Spleen (tissue), 7 donors: ENCODE measurements around the gene TXNL4B.

Experiments
- POLR2AphosphoS5 ChIP-seq, 3 donors: sonication (generic); formaldehyde crosslinking; IDR thresholded peaks; one replicate each; pipeline ENCODE4 v1.5.1; 2017; ENCODE audit warnings: antibody characterized with exemption in 3 of 3
- TF ChIP-seq, protein P1 (sequence below), 11 experiments: fragments of 200-600 bp in 7 of 11; fragments of 450-650 bp in 4 of 11; sonication (generic) in 4 of 11; IDR thresholded peaks in 8 of 11; conservative IDR thresholded peaks in 3 of 11; 1 replicate in 7 of 11; 2 replicates in 4 of 11; pipeline versions ENCODE4 v1.4.0 to v1.8.0; 2016 to 2021; ENCODE audit warnings: antibody characterized with exemption in 11 of 11, inconsistent platforms in 4 of 11, mild to moderate bottlenecking in 1 of 11
- donor health status: DM: no; HTN: no; CAD: no; lungs with moderate emphysema.
- donor health status: DM: no; HTN: no; CAD: no.
- donor health status: DM: no; HTN: no; CAD: no.

DNA sequence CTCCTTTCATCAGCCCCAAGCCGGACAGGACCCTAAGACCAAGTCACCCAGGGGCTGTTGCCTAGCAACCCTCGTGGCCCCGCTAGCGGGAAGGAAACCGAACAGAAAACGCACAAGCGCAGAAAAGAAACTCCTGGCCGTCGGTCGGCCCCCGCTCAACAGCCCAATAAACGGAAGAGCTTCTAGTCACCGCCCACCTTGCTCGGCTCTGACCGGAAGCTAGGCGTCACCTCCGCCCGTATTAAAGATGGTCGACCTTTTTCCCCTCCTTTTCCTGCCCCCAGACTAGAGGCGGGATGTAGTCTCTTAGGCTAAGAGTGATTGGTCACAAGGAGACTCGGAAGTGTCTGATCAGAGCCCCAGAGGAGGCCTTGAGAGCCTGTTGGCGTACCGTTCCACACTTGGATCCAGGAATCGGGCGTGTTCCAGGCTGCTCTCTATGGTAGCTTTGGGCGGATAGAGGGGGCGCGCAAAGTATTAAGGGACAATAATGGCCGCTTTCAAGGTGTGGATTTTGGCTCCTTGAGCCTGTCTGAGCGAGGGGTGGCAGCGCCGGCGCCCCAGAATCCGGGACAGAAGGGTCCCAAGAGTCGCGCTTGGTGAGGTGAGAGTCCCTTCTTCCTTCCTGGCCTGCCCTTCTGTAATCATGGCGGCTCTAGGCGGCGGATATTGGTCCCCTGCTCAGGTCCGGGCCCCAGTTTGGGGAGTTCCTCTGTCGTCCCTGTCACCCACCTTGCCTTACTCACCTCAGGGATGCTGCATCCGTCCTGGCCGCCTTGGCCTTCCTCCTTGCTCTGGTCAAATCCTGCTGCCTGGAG, at the start of gene TXNL4B, which contains the start of gene DHX38:
- TF ChIP-seq, protein P1, sequence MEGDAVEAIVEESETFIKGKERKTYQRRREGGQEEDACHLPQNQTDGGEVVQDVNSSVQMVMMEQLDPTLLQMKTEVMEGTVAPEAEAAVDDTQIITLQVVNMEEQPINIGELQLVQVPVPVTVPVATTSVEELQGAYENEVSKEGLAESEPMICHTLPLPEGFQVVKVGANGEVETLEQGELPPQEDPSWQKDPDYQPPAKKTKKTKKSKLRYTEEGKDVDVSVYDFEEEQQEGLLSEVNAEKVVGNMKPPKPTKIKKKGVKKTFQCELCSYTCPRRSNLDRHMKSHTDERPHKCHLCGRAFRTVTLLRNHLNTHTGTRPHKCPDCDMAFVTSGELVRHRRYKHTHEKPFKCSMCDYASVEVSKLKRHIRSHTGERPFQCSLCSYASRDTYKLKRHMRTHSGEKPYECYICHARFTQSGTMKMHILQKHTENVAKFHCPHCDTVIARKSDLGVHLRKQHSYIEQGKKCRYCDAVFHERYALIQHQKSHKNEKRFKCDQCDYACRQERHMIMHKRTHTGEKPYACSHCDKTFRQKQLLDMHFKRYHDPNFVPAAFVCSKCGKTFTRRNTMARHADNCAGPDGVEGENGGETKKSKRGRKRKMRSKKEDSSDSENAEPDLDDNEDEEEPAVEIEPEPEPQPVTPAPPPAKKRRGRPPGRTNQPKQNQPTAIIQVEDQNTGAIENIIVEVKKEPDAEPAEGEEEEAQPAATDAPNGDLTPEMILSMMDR (IDR thresholded peaks at IDR 0.05 in 8 of 11, conservative IDR thresholded peaks at IDR 0.05 in 3 of 11): peak in 6 of 11 experiments; percentile 8 to 50 (median 29)
- peak; percentile 88 to 96 (median 93) for TF ChIP-seq POLR2AphosphoS5 (IDR thresholded peaks at IDR 0.05)
